Middle frontal gyrus (tissue), 1 donor: ENCODE data around the gene TSPO2.
A peak's percentile ranks its signal among the peaks of the same experiment; 100 is the strongest.
"Not testable (repeated sequence)": the region's sequence is repeated elsewhere in the genome, so short reads cannot be mapped to it uniquely, and the experiment has no call there.

Source experiments
- DNase-seq: peaks from one replicate; pipeline ENCODE4 v3.0.0-alpha.2; 2015; ENCODE audit warnings: low spot score; ENCODE audit errors: extremely low spot score

The TSPO2 gene, protein sequence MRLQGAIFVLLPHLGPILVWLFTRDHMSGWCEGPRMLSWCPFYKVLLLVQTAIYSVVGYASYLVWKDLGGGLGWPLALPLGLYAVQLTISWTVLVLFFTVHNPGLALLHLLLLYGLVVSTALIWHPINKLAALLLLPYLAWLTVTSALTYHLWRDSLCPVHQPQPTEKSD

DNA sequence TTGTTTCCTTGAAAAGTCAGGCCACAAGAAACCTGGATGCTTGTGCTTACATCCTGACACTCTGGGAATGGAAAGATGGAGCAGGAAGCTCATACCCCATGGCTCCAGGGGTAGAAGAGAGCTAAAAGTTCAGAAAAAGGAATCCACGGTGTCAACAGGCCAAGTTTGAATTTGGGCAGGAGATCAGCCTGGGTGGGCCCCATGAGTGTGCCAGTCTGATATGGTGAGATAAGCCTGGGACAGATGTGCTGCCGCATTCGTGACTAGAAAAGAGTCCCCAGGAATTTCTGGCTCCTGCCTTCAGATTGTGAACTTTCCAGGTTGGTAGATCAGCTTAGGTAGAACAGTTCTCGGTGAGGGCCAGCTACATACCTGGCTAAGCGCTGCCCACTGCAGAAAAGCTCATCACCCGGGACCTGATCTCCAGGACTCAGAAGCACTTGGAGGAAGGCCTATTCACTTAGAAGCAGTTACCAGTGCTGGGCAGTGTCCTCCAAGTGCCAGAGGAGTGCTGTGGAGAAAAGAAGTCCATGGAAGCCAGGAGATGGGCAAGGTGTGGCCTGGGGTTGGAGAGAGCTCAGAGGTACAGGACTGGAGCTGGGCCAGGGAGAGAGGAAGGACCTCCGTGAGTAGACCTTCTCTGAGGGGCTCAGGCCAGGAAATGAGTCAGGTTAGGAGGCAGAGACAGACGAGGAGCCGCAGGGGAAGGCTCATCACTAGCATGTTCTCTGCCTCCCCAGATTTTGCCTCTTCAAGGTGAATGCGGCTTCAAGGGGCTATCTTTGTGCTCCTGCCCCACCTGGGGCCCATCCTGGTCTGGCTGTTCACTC, at the start of gene TSPO2:
TSS of gene TSPO2 (plus strand) at position 242 of the 830 bp plus-strand sequence. CDS start at position 761, 519 bp downstream.
- DNase-seq: no peak

DNA sequence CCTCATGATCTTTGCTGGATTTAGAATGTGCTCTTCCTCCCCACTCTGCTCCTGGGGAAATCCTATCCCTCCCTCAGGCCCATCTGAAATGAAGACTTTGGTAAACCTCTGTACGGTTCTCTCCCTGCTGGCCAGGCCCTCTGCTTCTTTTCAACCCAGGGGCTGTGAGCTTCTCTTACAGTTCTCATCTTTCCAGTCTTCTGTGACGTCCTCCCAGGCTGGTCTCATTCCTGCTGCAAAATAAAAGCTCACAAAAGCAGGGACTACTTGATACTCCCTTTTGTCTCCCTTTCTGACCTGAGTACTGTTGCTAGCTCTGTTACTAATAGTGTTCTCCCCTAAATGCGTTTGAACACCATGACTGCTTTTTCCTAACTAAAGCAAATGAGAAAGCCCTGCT, 49.5 kb upstream of the TSPO2 start:
- no peak for DNase-seq

- no peak for DNase-seq
These were observed 45.6 kb upstream of the TSPO2 start for GRCh38 chr6:40996591-40997233.

GRCh38 chr6:40997234-40997957, 44.9 kb upstream of the TSPO2 start:
- DNase-seq: no peak

- DNase-seq: no peak
These were observed 43.6 kb upstream of the TSPO2 start for GRCh38 chr6:40998661-40999060.

DNA sequence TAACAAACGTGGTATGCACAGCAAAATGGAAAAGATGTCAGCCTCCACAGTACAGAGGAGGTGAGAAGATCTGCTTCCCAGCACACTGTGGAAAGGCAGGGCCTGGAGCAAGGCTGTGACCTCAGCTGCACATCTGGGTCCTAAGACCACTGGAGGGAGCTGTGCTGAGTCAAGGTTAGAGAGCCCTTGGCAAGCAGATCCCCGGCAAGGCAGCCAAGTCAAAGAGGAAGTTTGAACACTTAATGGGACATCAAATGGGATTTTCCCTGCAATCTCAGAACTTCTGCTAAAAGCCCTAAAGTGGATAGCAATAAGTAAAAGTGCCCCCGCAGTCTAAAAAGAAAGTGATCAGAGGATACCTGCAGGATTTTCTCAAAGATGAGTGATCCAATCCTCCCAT, 42.7 kb upstream of the TSPO2 start:
- DNase-seq: no peak

DNA sequence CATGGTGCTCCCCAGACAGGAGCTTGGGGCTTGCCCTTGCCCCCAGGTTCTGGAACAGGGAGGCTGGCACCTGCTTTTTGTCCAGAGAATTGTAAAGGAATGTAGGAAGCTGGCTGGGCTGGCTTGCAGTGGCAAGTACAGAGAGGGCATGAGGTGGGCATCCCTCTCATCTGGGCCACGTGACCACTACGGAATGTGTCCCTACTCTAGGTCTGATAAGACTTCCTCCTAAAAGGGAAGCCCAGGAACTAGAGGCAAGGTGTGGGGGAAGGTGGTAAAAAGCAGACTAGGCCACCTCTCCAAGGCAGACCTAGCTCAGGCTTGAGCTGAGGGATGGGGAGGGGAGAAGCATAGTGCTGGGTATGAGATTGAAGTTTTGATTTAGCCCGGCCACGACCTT, 42.0 kb upstream of the TSPO2 start:
- DNase-seq: no peak

DNA sequence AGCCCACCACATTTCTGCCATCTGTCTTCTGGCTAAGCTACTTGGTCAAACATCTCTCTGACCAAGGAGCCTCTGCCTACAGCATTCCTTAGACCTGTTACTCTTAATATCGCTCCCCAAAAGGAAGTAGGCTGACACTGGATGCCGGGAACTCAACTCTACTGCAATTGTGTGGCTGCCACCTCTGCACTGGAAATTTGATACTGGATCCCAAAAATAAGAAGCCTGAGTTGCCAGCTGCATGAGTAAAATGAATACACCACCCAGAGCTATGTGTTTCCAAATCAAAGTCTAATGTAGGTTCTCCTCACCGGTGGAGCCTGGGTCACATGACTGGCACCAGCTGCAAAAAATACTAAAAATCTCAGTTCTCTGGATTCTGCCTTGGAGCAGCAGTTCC, 40.1 kb upstream of the TSPO2 start:
- DNase-seq: no peak

DNA sequence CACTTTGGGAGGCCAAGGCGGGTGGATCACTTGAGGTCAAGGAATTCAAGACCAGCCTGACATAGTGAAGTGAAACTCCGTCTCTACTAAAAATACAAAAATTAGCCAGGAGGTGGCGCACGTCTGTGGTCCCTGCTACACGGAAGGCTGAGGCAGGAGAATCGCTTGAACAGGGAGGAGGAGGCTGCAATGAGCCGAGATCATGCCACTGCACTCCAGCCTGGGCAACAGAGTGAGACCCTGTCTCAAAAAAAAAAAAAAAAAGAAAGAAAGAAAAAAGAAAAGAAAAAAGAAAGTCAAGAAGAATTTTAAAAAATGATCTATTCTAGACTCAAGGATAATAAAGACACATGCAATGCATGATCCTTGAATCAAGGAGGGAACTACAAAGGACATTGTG, 36.0 kb upstream of the TSPO2 start:
- not testable (repeated sequence) for DNase-seq

DNA sequence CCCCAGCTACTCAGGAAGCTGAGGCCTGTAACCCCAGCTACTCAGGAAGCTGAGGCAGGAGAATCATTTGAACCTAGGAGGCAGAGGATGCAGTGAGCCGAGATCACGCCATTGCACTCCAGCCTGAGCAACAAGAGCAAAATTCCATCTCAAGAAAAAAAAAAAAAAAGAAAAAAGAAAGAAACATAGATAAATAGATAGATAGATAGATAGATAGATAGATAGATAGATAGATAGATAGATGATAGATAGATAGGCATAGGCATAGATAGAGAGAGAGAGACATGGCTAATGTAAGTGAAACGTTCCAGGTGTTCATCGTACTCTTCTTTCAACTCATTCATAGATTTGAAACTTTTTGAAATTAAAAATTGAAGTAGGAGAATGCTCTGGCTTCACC, 35.3 kb upstream of the TSPO2 start:
- not testable (repeated sequence) for DNase-seq

DNA sequence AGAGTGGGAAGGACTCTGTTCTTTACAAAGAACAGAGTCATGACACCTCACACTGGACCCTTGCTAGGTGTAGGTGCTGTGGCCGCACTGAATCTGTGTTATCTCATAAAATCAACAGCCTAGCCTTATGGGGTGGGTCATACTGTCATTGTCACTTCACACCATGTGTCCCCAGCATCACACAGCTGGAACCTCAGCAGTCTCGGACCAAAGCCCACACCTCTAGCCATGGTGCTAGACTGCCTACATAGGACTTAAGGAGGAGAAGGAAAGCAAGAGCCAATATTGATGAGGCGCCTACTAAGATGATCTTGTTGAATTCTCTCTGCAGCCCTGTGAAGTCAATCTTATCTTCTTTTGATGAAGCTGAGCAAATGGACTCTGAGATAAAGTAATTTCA, 34.3 kb upstream of the TSPO2 start:
- DNase-seq: no peak

DNA sequence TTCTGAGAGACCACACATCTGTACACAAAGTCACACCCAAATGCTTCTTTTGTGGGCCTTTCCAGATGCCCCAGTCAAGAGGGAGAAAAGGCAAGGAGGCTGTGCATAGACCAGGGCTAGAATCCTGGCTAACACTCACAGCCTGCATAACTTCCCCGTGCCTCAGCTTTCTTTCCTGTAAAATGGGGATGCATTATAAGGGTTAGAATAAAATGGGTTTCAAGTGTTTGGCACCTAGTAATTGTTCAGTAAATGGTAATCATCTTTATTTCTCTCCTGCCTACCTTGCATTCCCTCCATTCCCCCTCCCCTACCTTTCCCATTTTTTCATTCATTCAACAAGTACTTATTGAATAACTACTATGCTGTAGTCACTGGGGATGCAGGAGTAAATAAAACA, 32.6 kb upstream of the TSPO2 start:
- DNase-seq: no peak

GRCh38 chr6:41011673-41012072, 30.6 kb upstream of the TSPO2 start:
- DNase-seq: no peak

- no peak for DNase-seq
These were observed 28.7 kb upstream of the TSPO2 start for GRCh38 chr6:41013466-41014153.

- no peak for DNase-seq
These were observed 27.5 kb upstream of the TSPO2 start for GRCh38 chr6:41014780-41015179.

GRCh38 chr6:41015860-41016259, 26.4 kb upstream of the TSPO2 start:
- not testable (repeated sequence) for DNase-seq

- DNase-seq: no peak
These were observed 24.6 kb upstream of the TSPO2 start for GRCh38 chr6:41017663-41018062.

DNA sequence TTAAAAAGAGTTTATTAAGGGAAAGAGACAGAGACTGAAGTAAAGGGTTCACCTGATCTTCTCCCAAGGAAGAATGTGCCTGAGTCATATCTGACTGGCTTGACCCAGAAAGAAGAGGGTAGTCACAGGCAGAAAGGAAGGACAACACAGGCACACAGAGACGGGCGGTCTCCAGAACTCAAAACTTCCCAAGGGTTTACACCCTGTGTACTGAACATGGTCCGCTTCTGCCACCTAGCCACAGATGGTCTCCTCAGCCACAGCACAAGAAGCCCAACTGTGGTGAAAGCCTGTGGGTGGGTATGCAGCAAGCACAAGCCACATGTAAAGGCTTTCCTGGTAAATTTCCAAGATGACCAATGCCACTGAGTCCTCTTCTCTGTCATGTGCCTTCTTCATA, 20.4 kb upstream of the TSPO2 start:
- DNase-seq: peak; percentile 23

DNA sequence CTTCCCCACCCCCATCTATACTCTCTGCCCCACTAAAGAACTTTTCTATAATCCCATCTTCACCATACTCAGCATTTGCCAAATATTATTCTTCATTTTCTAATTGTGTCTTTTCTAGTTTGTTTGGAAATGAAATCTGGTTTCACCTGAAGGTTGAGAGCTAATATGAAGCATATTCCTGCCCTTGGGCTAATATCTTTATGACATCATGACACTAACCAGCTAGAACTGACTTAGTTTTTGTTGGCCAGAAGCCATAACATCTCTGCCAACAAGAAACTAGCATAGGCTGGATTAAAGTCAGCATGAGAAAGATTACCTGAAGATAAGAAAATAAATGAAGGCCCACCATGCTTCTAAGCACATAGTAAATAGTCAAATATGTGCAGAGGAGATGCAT, 20.0 kb upstream of the TSPO2 start:
- no peak for DNase-seq

DNA sequence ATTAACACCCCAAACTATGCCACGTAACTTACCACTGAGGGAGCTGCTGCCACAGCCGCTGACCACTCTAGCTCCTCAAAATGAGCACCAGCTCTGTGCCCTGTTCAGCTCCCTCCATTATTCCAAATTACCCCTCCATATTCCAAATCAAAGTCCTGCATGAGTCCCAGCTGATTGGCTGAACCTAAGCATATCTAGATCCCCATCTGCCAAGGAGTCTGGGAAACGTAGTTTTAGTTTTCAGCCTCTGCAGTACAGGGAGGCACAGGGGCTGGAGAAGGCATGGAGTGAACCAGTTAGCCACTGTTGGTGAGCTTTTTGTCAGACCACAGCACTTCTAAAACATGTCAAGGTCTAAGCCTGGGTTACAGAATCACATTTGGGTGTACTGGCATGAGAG, 19.2 kb upstream of the TSPO2 start:
- no peak for DNase-seq

GRCh38 chr6:41025966-41026530, 16.2 kb upstream of the TSPO2 start:
- DNase-seq: no peak
